ELF-1 (cell line): Measurements from ENCODE around the gene GABBR2.
"Not testable (repeated sequence)": the region's sequence is repeated elsewhere in the genome, so short reads cannot be mapped to it uniquely, and the experiment has no call there.

Experiments
- DNase-seq: peaks from one replicate; pipeline ENCODE4 v3.0.0-alpha.2; 2016; ENCODE audit warnings: low read depth, low spot score

Gene GABBR2

GRCh38 chr9:98686961-98687855 is 21.5 kb downstream of the GABBR2 start:
- DNase-seq, result peak; percentile 71

- not testable (repeated sequence) for DNase-seq
Observed at GRCh38 chr9:98684816-98685215, 23.9 kb downstream of the GABBR2 start.

DNA sequence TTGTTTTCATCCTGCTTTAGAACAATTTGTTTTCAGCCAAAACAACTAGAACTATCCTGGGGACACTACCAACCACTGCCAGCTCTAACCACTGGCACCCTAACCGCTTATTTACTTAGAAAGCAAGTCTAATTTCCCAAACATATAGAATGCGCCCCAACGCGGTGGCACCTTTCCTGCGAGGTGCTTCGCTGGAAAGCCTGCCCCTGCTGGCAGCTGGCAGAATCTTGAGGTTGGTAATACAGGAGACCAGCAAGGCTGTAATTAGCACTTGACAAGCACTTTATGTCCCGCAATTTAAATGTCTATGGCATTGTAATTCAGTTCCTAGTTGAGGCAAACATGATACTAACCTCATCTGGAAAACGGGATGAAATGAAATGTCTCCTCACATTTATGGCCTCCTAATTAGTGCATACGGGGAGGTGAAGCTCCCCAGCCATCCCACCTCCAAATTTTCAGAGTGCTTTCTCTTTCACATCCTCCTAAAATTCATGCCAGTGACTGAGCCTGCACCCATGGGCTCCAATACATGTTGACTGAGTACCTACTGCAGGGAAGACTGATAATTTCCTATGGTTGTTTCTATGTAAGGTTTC is 30.4 kb downstream of the GABBR2 start:
- peak; percentile 14 for DNase-seq

DNA sequence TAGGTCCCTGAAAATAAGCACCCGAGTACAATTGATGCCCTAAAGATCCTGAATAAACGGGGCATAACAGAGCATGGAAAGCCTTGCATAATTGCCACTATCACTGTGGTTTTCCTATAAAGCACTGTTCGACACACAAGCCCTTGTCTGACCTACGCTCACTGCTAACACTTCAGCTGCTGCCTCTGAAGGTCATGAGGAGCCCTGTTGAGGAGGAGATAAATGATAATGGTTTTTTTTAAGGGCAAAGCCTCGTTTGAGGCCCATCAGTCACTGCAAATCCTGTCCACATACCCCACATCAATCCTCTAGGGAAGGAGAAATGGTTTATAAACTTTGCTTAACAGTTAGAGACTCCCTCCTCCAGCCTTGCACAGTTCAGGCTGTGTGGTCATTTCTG is 35.1 kb downstream of the GABBR2 start:
- no peak for DNase-seq

- DNase-seq, result no peak
Observed at GRCh38 chr9:98667005-98667640, 41.6 kb downstream of the GABBR2 start.

- no peak for DNase-seq
Observed at GRCh38 chr9:98665501-98665900, 43.2 kb downstream of the GABBR2 start.

- no peak for DNase-seq
Observed at GRCh38 chr9:98660541-98660940, 48.2 kb downstream of the GABBR2 start.

GRCh38 chr9:98658951-98659351 is 49.8 kb downstream of the GABBR2 start:
- DNase-seq, result no peak

GRCh38 chr9:98657897-98658296 is 50.8 kb downstream of the GABBR2 start:
- DNase-seq, result no peak

GRCh38 chr9:98656511-98656910 is 52.2 kb downstream of the GABBR2 start:
- no peak for DNase-seq

- not testable (repeated sequence) for DNase-seq
Observed at GRCh38 chr9:98655428-98655827, 53.3 kb downstream of the GABBR2 start.

DNA sequence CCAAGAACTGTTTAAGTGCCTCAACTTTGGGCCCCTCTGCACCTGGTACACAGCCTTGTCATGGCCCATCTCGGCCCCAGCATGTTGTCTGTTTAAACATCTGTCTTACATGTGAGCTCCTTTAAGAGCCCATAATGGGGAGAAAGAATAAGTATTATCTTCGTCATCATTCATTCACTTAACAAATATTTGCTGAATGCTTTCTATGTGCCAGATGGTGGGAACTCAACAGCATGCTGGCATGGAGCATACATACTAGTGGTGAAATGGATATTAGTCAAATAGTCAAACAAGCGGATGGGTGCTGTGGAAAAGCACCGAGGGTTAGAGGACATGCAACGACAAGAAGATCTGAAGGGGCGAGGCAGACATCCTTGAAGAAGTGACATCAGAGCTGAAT is 54.5 kb downstream of the GABBR2 start:
- no peak for DNase-seq

- DNase-seq, result no peak
Observed at GRCh38 chr9:98652741-98653140, 56.0 kb downstream of the GABBR2 start.

DNA sequence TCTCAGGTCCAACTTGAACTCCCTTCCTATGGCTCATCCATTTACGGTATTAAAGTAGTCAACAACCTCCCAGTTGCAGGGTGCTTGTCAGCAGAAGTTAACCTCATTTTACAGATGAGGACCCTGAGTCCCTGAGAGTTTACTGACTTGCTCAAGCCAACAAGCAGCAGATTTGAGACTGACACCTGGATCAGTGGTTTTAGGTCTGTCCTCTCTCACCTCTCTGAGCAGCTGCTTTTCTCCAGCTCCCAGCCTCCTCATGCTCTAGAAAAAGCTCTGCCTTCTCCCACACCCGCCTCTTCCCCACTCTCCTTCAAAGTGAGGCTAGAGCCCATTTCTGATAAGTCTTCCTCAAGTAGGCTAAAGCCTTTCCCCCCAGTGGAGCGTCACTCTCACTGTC is 56.4 kb downstream of the GABBR2 start:
- no peak for DNase-seq

DNA sequence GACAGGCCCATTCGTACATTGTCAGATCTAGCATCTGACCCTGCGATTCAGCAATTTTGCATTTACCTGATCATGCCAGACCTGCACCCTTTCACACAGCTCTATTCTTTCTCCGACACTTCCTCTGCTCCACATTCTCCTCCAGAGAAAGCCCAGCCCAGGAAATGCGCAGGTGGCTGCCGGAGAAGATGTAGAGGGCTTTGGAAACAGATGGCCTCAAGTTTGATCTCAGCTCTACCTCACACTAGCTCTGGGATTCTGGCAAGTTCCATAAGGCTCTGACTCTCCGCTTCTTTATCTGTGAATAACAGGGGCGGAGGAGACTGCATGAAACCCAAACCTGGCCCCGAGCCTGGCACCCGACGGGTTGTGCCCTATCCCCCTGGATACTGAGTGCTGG is 61.5 kb downstream of the GABBR2 start:
- DNase-seq, result no peak

GRCh38 chr9:98644011-98644410 is 64.7 kb downstream of the GABBR2 start:
- no peak for DNase-seq

GRCh38 chr9:98642661-98643312 is 65.9 kb downstream of the GABBR2 start:
- DNase-seq, result peak; percentile 9

GRCh38 chr9:98641695-98642094 is 67.0 kb downstream of the GABBR2 start:
- no peak for DNase-seq

DNA sequence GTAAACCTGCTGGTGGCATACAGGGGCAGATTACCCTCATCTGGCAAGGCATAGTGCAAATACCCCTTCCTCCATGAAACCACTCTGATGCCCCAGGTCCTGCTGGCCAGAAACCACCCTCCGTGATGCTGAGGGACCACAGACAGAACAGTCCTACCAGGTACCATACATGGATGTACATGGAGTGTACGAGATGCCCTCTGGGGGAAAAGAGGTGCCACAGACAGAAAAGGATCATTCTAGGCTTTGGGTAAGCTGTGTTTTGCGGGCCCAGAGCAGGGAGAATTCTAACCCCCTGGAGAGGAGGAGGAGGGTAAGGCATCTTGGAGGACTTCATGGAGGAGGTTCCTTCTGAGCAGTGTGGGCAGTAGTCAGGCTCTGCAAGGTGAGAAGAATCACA is 68.3 kb downstream of the GABBR2 start:
- no peak for DNase-seq

- no peak for DNase-seq
Observed at GRCh38 chr9:98639133-98639532, 69.6 kb downstream of the GABBR2 start.

GRCh38 chr9:98637381-98637780 is 71.4 kb downstream of the GABBR2 start:
- no peak for DNase-seq

- DNase-seq, result no peak
Observed at GRCh38 chr9:98635374-98635773, 73.4 kb downstream of the GABBR2 start.
